Activated naive CD4-positive, alpha-beta T cell treated with anti-CD3 and anti-CD28 coated beads for 36 hours (primary cell): ENCODE measurements around the gene DNAAF2. TPM values are rescaled to one million over a fixed set of nuclear protein-coding genes. Genes with fewer than 3 reads are reported as not detected.
"Not testable (repeated sequence)": the region's sequence is repeated elsewhere in the genome, so short reads cannot be mapped to it uniquely, and the experiment has no call there.

Experiments used
- CTCF ChIA-PET: fragments of 350-600 bp; sonication (Branson Sonifier 250); formaldehyde crosslinking; loops from one replicate; lab custom pipeline; 2021; ENCODE audit warnings: antibody characterized with exemption; lab: Charles Lee
- DNase-seq: peaks from one replicate; pipeline ENCODE4 v3.0.0-alpha.2; 2020
- H3K27ac Mint-ChIP-seq: one replicate; pipeline ENCODE4 v1.8.0; 2021; ENCODE audit warnings: mild to moderate bottlenecking, mixed read lengths
- H3K27me3 Mint-ChIP-seq: one replicate; pipeline ENCODE4 v1.8.0; 2021; ENCODE audit warnings: low read depth, mixed read lengths
- H3K36me3 Mint-ChIP-seq: one replicate; pipeline ENCODE4 v1.8.0; 2021; ENCODE audit warnings: low read depth, mixed read lengths
- H3K4me1 Mint-ChIP-seq: one replicate; pipeline ENCODE4 v1.8.0; 2021; ENCODE audit warnings: low read depth, mixed read lengths
- H3K4me3 Mint-ChIP-seq: one replicate; pipeline ENCODE4 v1.8.0; 2021; ENCODE audit warnings: mild to moderate bottlenecking, moderate library complexity, mixed read lengths
- H3K9me3 Mint-ChIP-seq: one replicate; pipeline ENCODE4 v1.8.0; 2021; ENCODE audit warnings: mixed read lengths
- intact Hi-C: fragments of 100-400 bp; cut with micrococcal nuclease; formaldehyde crosslinking; loops from one replicate; pipeline ENCODE4 v1.15.1; 2023
- total RNA-seq, 2 experiments: library from RNA; stranded (reverse); gene quantifications; one replicate each; pipeline ENCODE4 v1.2.3, GENCODE V29; 2021

Gene DNAAF2
- 1 to 10 TPM; 5.5 to 6.0 TPM for total RNA-seq

- CTCF ChIA-PET = interaction anchor here (0.6 to 6.1 kb wide), 25 partner anchors 13 to 686 kb away, joined by 3 to 77 read pairs (median 3); partner anchors contain the start of genes KLHDC2, MGAT2, NEMF and RPL36AL
- Mint-ChIP-seq H3K36me3 (peaks cover 31% of the 10 kb centered on the region), H3K27ac (peak within 1 kb of the TSS; percentile 93), H3K27me3 (no peaks in the 10 kb centered on the region), H3K9me3 (no peaks in the 10 kb centered on the region), H3K4me3 (peak within 1 kb of the TSS; percentile 96), H3K4me1 (peaks cover 50% of the 10 kb centered on the region)
- peak; percentile 71 for DNase-seq
- intact Hi-C loops = loop anchor here (1.0 to 5.0 kb wide), 18 partner anchors 14 to 1153 kb away; partner anchors contain the start of genes DMAC2L, KLHDC2, L2HGDH and LRR1
Measured at GRCh38 chr14:49634547-49635334, at the start of gene DNAAF2. DNAAF2 (minus strand) TSS chr14:49635244; CDS start chr14:49635149, 95 bp downstream.

- no peak for DNase-seq
- peaks cover 64% of the 10 kb centered on the region for H3K36me3 Mint-ChIP-seq
- H3K4me1 Mint-ChIP-seq = no peaks in the 10 kb centered on the region
- CTCF ChIA-PET = interaction anchor here (0.6 to 1.0 kb wide), 2 partner anchors 15 to 1097 kb away, joined by 3 read pairs; no protein-coding TSS in a partner anchor
- H3K27ac Mint-ChIP-seq = no peak overlapping the region
- no peaks in the 10 kb centered on the region for H3K27me3 Mint-ChIP-seq
- intact Hi-C loops = no loop called here
- H3K4me3 Mint-ChIP-seq = no peak overlapping the region
- H3K9me3 Mint-ChIP-seq = no peaks in the 10 kb centered on the region
Measured at GRCh38 chr14:49679271-49679670, 44.2 kb upstream of the DNAAF2 start.

- no peak overlapping the region for H3K4me3 Mint-ChIP-seq
- no peak for DNase-seq
- no peaks in the 10 kb centered on the region for H3K27me3 Mint-ChIP-seq
- intact Hi-C loops = no loop called here
- H3K36me3 Mint-ChIP-seq = peaks cover 71% of the 10 kb centered on the region
- H3K9me3 Mint-ChIP-seq = no peaks in the 10 kb centered on the region
- no peaks in the 10 kb centered on the region for H3K4me1 Mint-ChIP-seq
- CTCF ChIA-PET = no interaction called here
- no peak overlapping the region for H3K27ac Mint-ChIP-seq
Measured at GRCh38 chr14:49677643-49678042, 42.6 kb upstream of the DNAAF2 start.

- no peak overlapping the region for H3K4me3 Mint-ChIP-seq
- H3K4me1 Mint-ChIP-seq = no peaks in the 10 kb centered on the region
- no peaks in the 10 kb centered on the region for H3K27me3 Mint-ChIP-seq
- CTCF ChIA-PET = interaction anchor here (1.0 kb wide), 1 partner anchor 17 kb away, joined by 3 read pairs; no protein-coding TSS in a partner anchor
- no peak overlapping the region for H3K27ac Mint-ChIP-seq
- intact Hi-C loops = no loop called here
- no peaks in the 10 kb centered on the region for H3K9me3 Mint-ChIP-seq
- DNase-seq = no peak
- peaks cover 50% of the 10 kb centered on the region for H3K36me3 Mint-ChIP-seq
Measured at GRCh38 chr14:49673586-49673985, 38.5 kb upstream of the DNAAF2 start.

GRCh38 chr14:49670475-49670874 lies 35.4 kb upstream of the DNAAF2 start:
- H3K4me3 Mint-ChIP-seq = no peak overlapping the region
- no peak overlapping the region for H3K27ac Mint-ChIP-seq
- H3K27me3 Mint-ChIP-seq = no peaks in the 10 kb centered on the region
- intact Hi-C loops = no loop called here
- H3K9me3 Mint-ChIP-seq = no peaks in the 10 kb centered on the region
- H3K4me1 Mint-ChIP-seq = no peaks in the 10 kb centered on the region
- CTCF ChIA-PET = no interaction called here
- peaks cover 41% of the 10 kb centered on the region for H3K36me3 Mint-ChIP-seq
- no peak for DNase-seq

- no peak for DNase-seq
- Mint-ChIP-seq H3K4me1 (no peaks in the 10 kb centered on the region), H3K27me3 (no peaks in the 10 kb centered on the region), H3K4me3 (no peak overlapping the region), H3K27ac (no peak overlapping the region), H3K9me3 (no peaks in the 10 kb centered on the region), H3K36me3 (peaks cover 12% of the 10 kb centered on the region)
- CTCF ChIA-PET = interaction anchor here (1.0 to 1.3 kb wide), 2 partner anchors 22 to 26 kb away, joined by 3 read pairs; no protein-coding TSS in a partner anchor
- intact Hi-C loops = no loop called here
Measured at GRCh38 chr14:49659526-49660455, 24.7 kb upstream of the DNAAF2 start.

GRCh38 chr14:49657500-49657899 lies 22.5 kb upstream of the DNAAF2 start:
- CTCF ChIA-PET = interaction anchor here (0.7 to 1.2 kb wide), 2 partner anchors 53 to 71 kb away, joined by 4 to 5 read pairs; no protein-coding TSS in a partner anchor
- intact Hi-C loops, H3K27ac Mint-ChIP-seq, DNase-seq, H3K36me3 Mint-ChIP-seq, H3K27me3 Mint-ChIP-seq, H3K9me3 Mint-ChIP-seq, H3K4me3 Mint-ChIP-seq, H3K4me1 Mint-ChIP-seq: not testable (repeated sequence)

GRCh38 chr14:49654511-49654910 lies 19.5 kb upstream of the DNAAF2 start:
- DNase-seq = no peak
- Mint-ChIP-seq H3K27ac (no peak overlapping the region), H3K36me3 (peaks cover 14% of the 10 kb centered on the region), H3K27me3 (no peaks in the 10 kb centered on the region), H3K4me1 (no peaks in the 10 kb centered on the region), H3K9me3 (no peaks in the 10 kb centered on the region), H3K4me3 (no peak overlapping the region)
- CTCF ChIA-PET = interaction anchor here (0.6 kb wide), 2 partner anchors 30 to 111 kb away, joined by 3 read pairs; no protein-coding TSS in a partner anchor
- intact Hi-C loops = no loop called here

GRCh38 chr14:49653508-49653907 lies 18.5 kb upstream of the DNAAF2 start:
- H3K27ac Mint-ChIP-seq = no peak overlapping the region
- H3K36me3 Mint-ChIP-seq = peaks cover 14% of the 10 kb centered on the region
- intact Hi-C loops = no loop called here
- DNase-seq = no peak
- CTCF ChIA-PET = no interaction called here
- no peaks in the 10 kb centered on the region for H3K9me3 Mint-ChIP-seq
- H3K4me1 Mint-ChIP-seq = no peaks in the 10 kb centered on the region
- H3K4me3 Mint-ChIP-seq = no peak overlapping the region
- no peaks in the 10 kb centered on the region for H3K27me3 Mint-ChIP-seq

- no peaks in the 10 kb centered on the region for H3K27me3 Mint-ChIP-seq
- H3K4me1 Mint-ChIP-seq = peaks cover 44% of the 10 kb centered on the region
- DNase-seq = no peak
- H3K9me3 Mint-ChIP-seq = no peaks in the 10 kb centered on the region
- no peak overlapping the region for H3K4me3 Mint-ChIP-seq
- H3K36me3 Mint-ChIP-seq = peaks cover 39% of the 10 kb centered on the region
- peak overlapping the region; percentile 8 for H3K27ac Mint-ChIP-seq
- intact Hi-C loops = no loop called here
- CTCF ChIA-PET = interaction anchor here (1.2 kb wide), 1 partner anchor 676 kb away, joined by 3 read pairs; no protein-coding TSS in a partner anchor
Measured at GRCh38 chr14:49642163-49642562, 7.1 kb upstream of the DNAAF2 start.

GRCh38 chr14:49641697-49642129 lies 6.7 kb upstream of the DNAAF2 start:
- Mint-ChIP-seq H3K36me3 (peaks cover 37% of the 10 kb centered on the region), H3K4me3 (no peak overlapping the region), H3K9me3 (no peaks in the 10 kb centered on the region), H3K27ac (peak overlapping the region; percentile 8), H3K27me3 (no peaks in the 10 kb centered on the region), H3K4me1 (peaks cover 47% of the 10 kb centered on the region)
- intact Hi-C loops = no loop called here
- CTCF ChIA-PET = no interaction called here
- DNase-seq = no peak
